ENCODE data around the gene CBY1.
"Not testable (repeated sequence)": the region's sequence is repeated elsewhere in the genome, so short reads cannot be mapped to it uniquely, and the experiment has no call there.

CBY1 gene

GRCh38 chr22:38623351-38623750 is 33.1 kb upstream of the CBY1 start:
- H3K4me3 ChIP-seq (ENCODE audit: low read depth in 1 of 2, low read length in 2 of 2), result no peak overlapping the region
- H3K9me3 ChIP-seq (ENCODE audit: low read length), result no peaks in the 10 kb centered on the region
- no peak overlapping the region for H3K27ac ChIP-seq (ENCODE audit: low read depth, low read length)
- H3K9ac ChIP-seq (ENCODE audit: low read length), result no peak overlapping the region
- H3K4me1 ChIP-seq (ENCODE audit: insufficient read depth, low read length), result no peaks in the 10 kb centered on the region
- H3K27me3 ChIP-seq (ENCODE audit: control insufficient read depth in 1 of 2, insufficient read depth in 2 of 2, low read length in 2 of 2), result no peaks in the 10 kb centered on the region
- no peaks in the 10 kb centered on the region for H3K36me3 ChIP-seq (ENCODE audit: insufficient read depth, low read length)

GRCh38 chr22:38628444-38628843 is 28.0 kb upstream of the CBY1 start:
- Histone ChIP-seq H3K27me3 (ENCODE audit: control insufficient read depth in 1 of 2, insufficient read depth in 2 of 2, low read length in 2 of 2) (no peaks in the 10 kb centered on the region), H3K27ac (ENCODE audit: low read depth, low read length) (no peak overlapping the region), H3K9ac (ENCODE audit: low read length) (no peak overlapping the region)

GRCh38 chr22:38629108-38629507 is 27.3 kb upstream of the CBY1 start:
- no peak overlapping the region for H3K9ac ChIP-seq (ENCODE audit: low read length)
- no peak overlapping the region for H3K27ac ChIP-seq (ENCODE audit: low read depth, low read length)
- H3K36me3 ChIP-seq (ENCODE audit: insufficient read depth, low read length), result no peaks in the 10 kb centered on the region
- H3K4me3 ChIP-seq (ENCODE audit: low read depth in 1 of 2, low read length in 2 of 2), result no peak overlapping the region
- H3K4me1 ChIP-seq (ENCODE audit: insufficient read depth, low read length), result no peaks in the 10 kb centered on the region
- H3K27me3 ChIP-seq (ENCODE audit: control insufficient read depth in 1 of 2, insufficient read depth in 2 of 2, low read length in 2 of 2), result no peaks in the 10 kb centered on the region
- no peaks in the 10 kb centered on the region for H3K9me3 ChIP-seq (ENCODE audit: low read length)

More at GRCh38 chr22:38628444-38628843, 28.0 kb upstream of the CBY1 start:
- no peaks in the 10 kb centered on the region for H3K4me1 ChIP-seq (ENCODE audit: insufficient read depth, low read length)
- H3K36me3 ChIP-seq (ENCODE audit: insufficient read depth, low read length), result no peaks in the 10 kb centered on the region
- H3K4me3 ChIP-seq (ENCODE audit: low read depth in 1 of 2, low read length in 2 of 2), result no peak overlapping the region
- no peaks in the 10 kb centered on the region for H3K9me3 ChIP-seq (ENCODE audit: low read length)

GRCh38 chr22:38631724-38632123 is 24.7 kb upstream of the CBY1 start:
- no peaks in the 10 kb centered on the region for H3K9me3 ChIP-seq (ENCODE audit: low read length)
- no peak overlapping the region for H3K4me3 ChIP-seq (ENCODE audit: low read depth in 1 of 2, low read length in 2 of 2)
- H3K27me3 ChIP-seq (ENCODE audit: control insufficient read depth in 1 of 2, insufficient read depth in 2 of 2, low read length in 2 of 2), result no peaks in the 10 kb centered on the region
- H3K9ac ChIP-seq (ENCODE audit: low read length), result no peak overlapping the region
- H3K27ac ChIP-seq (ENCODE audit: low read depth, low read length), result no peak overlapping the region
- no peaks in the 10 kb centered on the region for H3K4me1 ChIP-seq (ENCODE audit: insufficient read depth, low read length)
- H3K36me3 ChIP-seq (ENCODE audit: insufficient read depth, low read length), result no peaks in the 10 kb centered on the region

- H3K27ac ChIP-seq (ENCODE audit: low read depth, low read length), result no peak overlapping the region
- no peaks in the 10 kb centered on the region for H3K9me3 ChIP-seq (ENCODE audit: low read length)
- no peak overlapping the region for H3K9ac ChIP-seq (ENCODE audit: low read length)
- no peaks in the 10 kb centered on the region for H3K4me1 ChIP-seq (ENCODE audit: insufficient read depth, low read length)
- H3K4me3 ChIP-seq (ENCODE audit: low read depth in 1 of 2, low read length in 2 of 2), result no peak overlapping the region
- no peaks in the 10 kb centered on the region for H3K36me3 ChIP-seq (ENCODE audit: insufficient read depth, low read length)
- no peaks in the 10 kb centered on the region for H3K27me3 ChIP-seq (ENCODE audit: control insufficient read depth in 1 of 2, insufficient read depth in 2 of 2, low read length in 2 of 2)
Observed at GRCh38 chr22:38632528-38632927, 23.9 kb upstream of the CBY1 start.

- Histone ChIP-seq H3K9ac (ENCODE audit: low read length) (no peak overlapping the region), H3K4me3 (ENCODE audit: low read depth in 1 of 2, low read length in 2 of 2) (no peak overlapping the region), H3K36me3 (ENCODE audit: insufficient read depth, low read length) (no peaks in the 10 kb centered on the region), H3K27me3 (ENCODE audit: control insufficient read depth in 1 of 2, insufficient read depth in 2 of 2, low read length in 2 of 2) (no peaks in the 10 kb centered on the region), H3K9me3 (ENCODE audit: low read length) (no peaks in the 10 kb centered on the region), H3K27ac (ENCODE audit: low read depth, low read length) (no peak overlapping the region), H3K4me1 (ENCODE audit: insufficient read depth, low read length) (no peaks in the 10 kb centered on the region)
Observed at GRCh38 chr22:38638216-38638615, 18.2 kb upstream of the CBY1 start.

GRCh38 chr22:38638728-38639127 is 17.7 kb upstream of the CBY1 start:
- no peak overlapping the region for H3K9ac ChIP-seq (ENCODE audit: low read length)
- H3K9me3 ChIP-seq (ENCODE audit: low read length), result no peaks in the 10 kb centered on the region
- no peak overlapping the region for H3K27ac ChIP-seq (ENCODE audit: low read depth, low read length)
- no peak overlapping the region for H3K4me3 ChIP-seq (ENCODE audit: low read depth in 1 of 2, low read length in 2 of 2)
- H3K27me3 ChIP-seq (ENCODE audit: control insufficient read depth in 1 of 2, insufficient read depth in 2 of 2, low read length in 2 of 2), result no peaks in the 10 kb centered on the region
- no peaks in the 10 kb centered on the region for H3K4me1 ChIP-seq (ENCODE audit: insufficient read depth, low read length)
- no peaks in the 10 kb centered on the region for H3K36me3 ChIP-seq (ENCODE audit: insufficient read depth, low read length)

- no peaks in the 10 kb centered on the region for H3K27me3 ChIP-seq (ENCODE audit: control insufficient read depth in 1 of 2, insufficient read depth in 2 of 2, low read length in 2 of 2)
- H3K9ac ChIP-seq (ENCODE audit: low read length), result no peak overlapping the region
- H3K4me3 ChIP-seq (ENCODE audit: low read depth in 1 of 2, low read length in 2 of 2), result no peak overlapping the region
- no peaks in the 10 kb centered on the region for H3K9me3 ChIP-seq (ENCODE audit: low read length)
- H3K27ac ChIP-seq (ENCODE audit: low read depth, low read length), result no peak overlapping the region
- no peaks in the 10 kb centered on the region for H3K36me3 ChIP-seq (ENCODE audit: insufficient read depth, low read length)
- no peaks in the 10 kb centered on the region for H3K4me1 ChIP-seq (ENCODE audit: insufficient read depth, low read length)
Observed at GRCh38 chr22:38641476-38642040, 14.9 kb upstream of the CBY1 start.

- H3K27ac ChIP-seq (ENCODE audit: low read depth, low read length); H3K9ac ChIP-seq (ENCODE audit: low read length); H3K36me3 ChIP-seq (ENCODE audit: insufficient read depth, low read length); H3K4me3 ChIP-seq (ENCODE audit: low read depth in 1 of 2, low read length in 2 of 2); H3K4me1 ChIP-seq (ENCODE audit: insufficient read depth, low read length); H3K27me3 ChIP-seq (ENCODE audit: control insufficient read depth in 1 of 2, insufficient read depth in 2 of 2, low read length in 2 of 2); H3K9me3 ChIP-seq (ENCODE audit: low read length): not testable (repeated sequence)
Observed at GRCh38 chr22:38644245-38644644, 12.2 kb upstream of the CBY1 start.

- H3K36me3 ChIP-seq (ENCODE audit: insufficient read depth, low read length), result no peaks in the 10 kb centered on the region
- no peaks in the 10 kb centered on the region for H3K27me3 ChIP-seq (ENCODE audit: control insufficient read depth in 1 of 2, insufficient read depth in 2 of 2, low read length in 2 of 2)
Observed at GRCh38 chr22:38645430-38645829, 11.0 kb upstream of the CBY1 start.

GRCh38 chr22:38649841-38650522 is 6.5 kb upstream of the CBY1 start:
- Histone ChIP-seq H3K27ac (ENCODE audit: low read depth, low read length) (no peak overlapping the region), H3K27me3 (ENCODE audit: control insufficient read depth in 1 of 2, insufficient read depth in 2 of 2, low read length in 2 of 2) (no peaks in the 10 kb centered on the region)

More at GRCh38 chr22:38645430-38645829, 11.0 kb upstream of the CBY1 start:
- H3K4me1 ChIP-seq (ENCODE audit: insufficient read depth, low read length), result no peaks in the 10 kb centered on the region
- H3K27ac ChIP-seq (ENCODE audit: low read depth, low read length), result no peak overlapping the region
- H3K9ac ChIP-seq (ENCODE audit: low read length), result no peak overlapping the region
- H3K4me3 ChIP-seq (ENCODE audit: low read depth in 1 of 2, low read length in 2 of 2), result no peak overlapping the region
- no peaks in the 10 kb centered on the region for H3K9me3 ChIP-seq (ENCODE audit: low read length)

GRCh38 chr22:38652859-38653258 is 3.6 kb upstream of the CBY1 start:
- Histone ChIP-seq H3K9me3 (ENCODE audit: low read length) (no peaks in the 10 kb centered on the region), H3K36me3 (ENCODE audit: insufficient read depth, low read length) (no peaks in the 10 kb centered on the region), H3K27me3 (ENCODE audit: control insufficient read depth in 1 of 2, insufficient read depth in 2 of 2, low read length in 2 of 2) (no peaks in the 10 kb centered on the region), H3K4me3 (ENCODE audit: low read depth in 1 of 2, low read length in 2 of 2) (no peak overlapping the region), H3K4me1 (ENCODE audit: insufficient read depth, low read length) (peaks cover 10% of the 10 kb centered on the region), H3K27ac (ENCODE audit: low read depth, low read length) (no peak overlapping the region), H3K9ac (ENCODE audit: low read length) (no peak overlapping the region)

More at GRCh38 chr22:38649841-38650522, 6.5 kb upstream of the CBY1 start:
- no peaks in the 10 kb centered on the region for H3K4me1 ChIP-seq (ENCODE audit: insufficient read depth, low read length)
- no peak overlapping the region for H3K9ac ChIP-seq (ENCODE audit: low read length)
- H3K36me3 ChIP-seq (ENCODE audit: insufficient read depth, low read length), result no peaks in the 10 kb centered on the region
- H3K4me3 ChIP-seq (ENCODE audit: low read depth in 1 of 2, low read length in 2 of 2), result no peak overlapping the region
- H3K9me3 ChIP-seq (ENCODE audit: low read length), result no peaks in the 10 kb centered on the region
